Activated CD4-positive, alpha-beta T cell treated with anti-CD3 and anti-CD28 coated beads for 4 hours (primary cell): ENCODE measurements around the gene HDDC3.
"Not testable (repeated sequence)": the region's sequence is repeated elsewhere in the genome, so short reads cannot be mapped to it uniquely, and the experiment has no call there.

Experiments used
- DNase-seq, 2 donors: peaks; one replicate each; pipeline ENCODE4 v3.0.0-alpha.2; 2020

HDDC3 gene

GRCh38 chr15:90907838-90908507, 24.4 kb downstream of the HDDC3 start:
- DNase-seq = no peak

GRCh38 chr15:90907051-90907660, 25.2 kb downstream of the HDDC3 start:
- no peak for DNase-seq

DNA sequence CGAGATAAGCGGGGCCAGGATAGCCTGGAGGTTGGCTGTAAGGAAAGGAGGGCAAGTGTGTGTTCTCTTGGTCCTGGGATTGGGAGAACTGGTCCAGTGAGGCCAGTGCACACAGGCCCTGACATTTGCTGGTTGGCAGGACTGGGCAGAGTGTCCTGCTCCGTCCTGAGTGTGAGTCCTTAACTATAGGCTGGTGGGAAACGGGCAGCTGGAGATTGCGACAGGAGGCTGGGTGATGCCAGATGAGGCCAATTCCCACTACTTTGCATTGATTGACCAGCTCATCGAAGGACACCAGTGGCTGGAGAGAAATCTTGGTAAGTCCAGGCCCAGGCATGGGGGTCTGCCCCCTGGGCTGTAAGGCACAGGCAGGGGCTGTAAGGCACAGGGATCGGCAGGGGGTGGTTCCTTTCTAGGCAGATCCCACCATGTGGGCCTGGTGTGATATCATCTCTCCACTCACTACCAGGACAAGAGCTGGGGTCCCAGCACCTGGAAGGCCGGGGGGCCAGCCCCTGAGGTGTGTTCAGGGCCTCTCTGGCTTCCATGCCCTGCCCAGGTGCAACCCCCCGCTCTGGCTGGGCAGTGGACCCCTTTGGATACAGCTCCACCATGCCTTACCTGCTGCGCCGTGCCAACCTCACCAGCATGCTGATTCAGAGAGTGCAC, 26.0 kb downstream of the HDDC3 start:
- DNase-seq = no peak

GRCh38 chr15:90905306-90906180, 26.8 kb downstream of the HDDC3 start:
- no peak for DNase-seq

DNA sequence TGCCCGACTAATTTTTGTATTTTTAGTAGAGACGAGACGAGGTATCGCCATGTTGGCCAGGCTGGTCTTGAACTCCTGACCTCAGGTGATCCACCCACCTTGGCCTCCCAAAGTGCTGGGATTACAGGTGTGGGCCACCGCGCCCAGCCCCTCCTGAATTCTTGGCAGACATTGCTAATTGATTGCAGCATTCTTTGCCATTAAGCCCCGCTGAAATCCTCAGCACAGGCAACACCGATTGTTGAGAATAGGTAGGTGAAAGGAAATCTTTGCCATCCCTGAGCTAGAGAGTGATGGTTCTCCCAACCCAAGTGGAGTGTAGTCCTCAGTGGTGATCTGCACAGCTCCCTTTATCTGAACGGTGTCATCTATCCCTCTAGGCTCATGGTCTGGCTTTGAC, 27.6 kb downstream of the HDDC3 start:
- DNase-seq = no peak

- DNase-seq = no peak
Measured at GRCh38 chr15:90903733-90904536, 28.4 kb downstream of the HDDC3 start.

GRCh38 chr15:90902840-90903732, 29.3 kb downstream of the HDDC3 start, which contains the start of gene MAN2A2:
Gene MAN2A2 (plus strand): TSS chr15:90903302. CDS start chr15:90904208, 906 bp downstream.
- peak; percentile 73 to 82 for DNase-seq

GRCh38 chr15:90902040-90902839, 30.1 kb downstream of the HDDC3 start:
- DNase-seq = peak; percentile 67 to 73

DNA sequence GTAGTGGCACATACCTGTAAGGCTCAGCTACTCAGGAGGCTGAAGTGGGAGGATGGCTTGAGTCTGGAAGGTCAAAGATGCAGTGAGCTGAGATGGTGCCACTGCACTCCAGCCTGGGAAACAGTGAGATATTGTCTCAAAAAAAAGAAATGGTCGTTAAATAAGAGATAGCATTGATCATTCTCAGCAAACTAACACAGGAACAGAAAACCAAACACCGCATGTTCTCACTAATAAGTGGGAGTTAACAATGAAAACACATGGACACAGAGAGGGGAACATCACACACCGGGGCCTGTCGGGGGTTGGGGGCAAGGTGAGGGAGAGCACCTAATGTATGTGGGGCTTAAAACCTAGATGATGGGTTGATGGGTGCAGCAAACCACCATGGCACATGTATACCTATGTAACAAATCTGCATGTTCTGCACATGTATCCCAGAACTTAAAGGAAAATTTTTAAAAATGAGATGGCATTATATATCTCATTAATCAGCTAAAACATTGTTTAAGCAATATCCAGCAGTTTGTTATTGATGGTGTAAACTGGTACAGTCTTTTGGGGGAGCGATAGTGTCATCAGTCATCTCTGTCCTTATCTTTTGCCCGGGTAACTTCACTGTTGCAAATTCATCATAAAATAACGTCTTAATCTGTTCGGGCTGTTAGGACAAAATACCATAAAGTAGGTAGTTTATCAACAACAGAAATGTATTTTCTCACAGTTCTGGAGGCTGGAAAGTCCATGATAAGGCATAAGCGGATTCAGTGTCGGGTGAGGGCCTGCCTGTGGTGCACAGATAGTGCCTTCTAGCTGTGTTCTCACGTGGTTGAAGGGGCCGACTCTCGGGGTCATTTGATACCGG, 30.9 kb downstream of the HDDC3 start:
- no peak for DNase-seq

DNA sequence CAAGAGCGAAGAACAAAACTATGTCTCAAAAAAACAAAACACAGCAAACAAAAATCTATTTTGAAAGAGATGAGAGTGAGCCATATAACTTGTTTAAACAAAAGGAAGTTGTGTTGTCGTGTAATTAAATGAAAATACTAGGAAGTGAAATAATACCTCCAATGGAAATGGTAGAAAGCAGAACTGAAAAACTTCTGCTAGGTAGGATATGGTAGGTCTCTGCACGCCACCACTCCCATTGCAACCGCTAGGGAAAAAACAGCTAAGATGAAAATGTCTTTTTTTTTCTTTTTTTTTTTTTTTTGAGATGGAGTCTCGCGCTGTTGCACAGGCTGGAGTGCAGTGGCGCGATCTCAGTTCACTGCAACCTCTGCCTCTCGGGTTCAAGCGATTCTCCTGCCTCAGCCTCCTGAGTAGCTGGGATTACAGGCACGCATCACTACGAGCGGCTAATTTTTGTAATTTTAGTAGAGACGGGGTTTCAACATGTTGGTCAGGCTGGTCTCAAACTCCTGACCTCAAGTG, 35.2 kb downstream of the HDDC3 start:
- DNase-seq = not testable (repeated sequence)

GRCh38 chr15:90895571-90896117, 36.7 kb downstream of the HDDC3 start:
- DNase-seq = no peak

GRCh38 chr15:90893175-90894090, 38.9 kb downstream of the HDDC3 start:
- DNase-seq = no peak

GRCh38 chr15:90892498-90893174, 39.7 kb downstream of the HDDC3 start:
- DNase-seq = no peak

DNA sequence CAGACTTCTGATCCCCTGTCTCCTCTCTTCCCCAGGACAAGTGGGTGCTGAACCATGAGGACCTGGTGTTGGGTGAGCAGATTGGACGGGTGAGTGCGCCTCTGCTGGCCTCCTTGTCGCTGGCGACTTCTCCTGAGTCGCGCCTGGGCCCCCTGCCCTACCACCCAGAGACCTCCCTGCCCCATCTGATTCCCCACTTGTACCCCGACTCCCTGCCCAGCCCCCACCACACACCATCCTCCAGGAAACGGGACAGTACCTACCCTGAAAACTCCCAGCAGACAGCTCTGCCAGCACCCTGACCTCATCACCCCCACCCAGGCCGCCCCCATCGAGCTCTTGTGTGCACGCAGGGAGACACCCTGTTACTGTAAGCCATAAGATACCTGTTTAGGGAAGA, 40.3 kb downstream of the HDDC3 start:
- DNase-seq = no peak

DNA sequence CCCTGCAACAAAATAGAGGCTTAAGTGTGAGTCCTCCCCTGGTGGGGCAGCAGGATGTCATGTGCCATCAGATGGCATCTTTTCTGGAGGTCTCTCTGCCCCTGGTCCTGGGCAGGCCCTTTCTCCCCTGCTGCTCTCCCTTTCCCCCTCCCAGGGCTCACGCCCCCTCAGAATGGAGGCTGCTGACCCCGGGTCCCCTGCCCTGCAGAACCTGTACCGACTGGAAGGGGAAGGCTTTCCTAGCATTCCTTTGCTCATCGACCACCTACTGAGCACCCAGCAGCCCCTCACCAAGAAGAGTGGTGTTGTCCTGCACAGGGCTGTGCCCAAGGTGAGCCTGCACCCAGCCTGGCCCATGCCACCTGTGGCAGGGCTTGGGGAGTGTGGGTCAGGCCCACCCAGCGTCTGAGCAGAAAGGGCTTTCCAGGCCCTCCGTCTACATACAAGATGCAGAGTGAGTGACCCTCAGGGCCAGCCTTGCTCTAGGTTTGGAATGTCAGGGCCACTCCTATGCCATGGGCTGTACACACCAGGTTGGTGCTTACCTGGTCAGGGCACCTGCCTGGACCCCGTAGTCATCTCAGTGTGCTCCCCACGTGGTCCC, 40.9 kb downstream of the HDDC3 start:
- DNase-seq = no peak

- DNase-seq = no peak
Measured at GRCh38 chr15:90890839-90891238, 41.5 kb downstream of the HDDC3 start.
